Measurements from ENCODE around the gene COL23A1.

DNA sequence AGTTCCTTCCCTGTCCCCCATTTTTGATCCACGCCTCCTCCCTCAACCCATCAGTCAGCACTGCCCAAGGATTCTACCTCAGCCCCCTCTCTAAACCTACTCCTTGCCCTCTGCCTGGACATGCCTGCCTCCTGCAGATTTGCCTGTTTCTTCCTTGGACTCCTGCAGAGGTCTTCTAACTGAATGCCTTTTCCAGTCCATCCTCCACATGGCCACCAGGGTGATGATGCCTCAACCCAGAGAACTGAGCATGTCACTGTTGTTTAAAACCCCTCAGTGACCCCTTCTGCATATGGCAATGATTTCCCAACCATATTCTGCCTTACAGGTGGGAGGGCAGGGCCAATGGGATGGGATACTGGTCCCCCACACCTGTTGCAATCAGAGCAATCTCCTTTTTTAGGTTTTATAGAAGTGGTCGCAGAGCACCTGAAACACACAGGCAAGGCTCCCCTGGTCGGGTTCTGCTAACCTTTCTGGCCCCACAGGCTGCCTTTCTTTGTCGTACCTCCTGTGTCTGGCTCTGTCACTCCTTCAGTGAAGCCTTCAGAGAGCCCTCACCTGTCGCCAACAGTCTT, 366.9 kb downstream of the COL23A1 start:
- TF ChIP-seq, protein P1, sequence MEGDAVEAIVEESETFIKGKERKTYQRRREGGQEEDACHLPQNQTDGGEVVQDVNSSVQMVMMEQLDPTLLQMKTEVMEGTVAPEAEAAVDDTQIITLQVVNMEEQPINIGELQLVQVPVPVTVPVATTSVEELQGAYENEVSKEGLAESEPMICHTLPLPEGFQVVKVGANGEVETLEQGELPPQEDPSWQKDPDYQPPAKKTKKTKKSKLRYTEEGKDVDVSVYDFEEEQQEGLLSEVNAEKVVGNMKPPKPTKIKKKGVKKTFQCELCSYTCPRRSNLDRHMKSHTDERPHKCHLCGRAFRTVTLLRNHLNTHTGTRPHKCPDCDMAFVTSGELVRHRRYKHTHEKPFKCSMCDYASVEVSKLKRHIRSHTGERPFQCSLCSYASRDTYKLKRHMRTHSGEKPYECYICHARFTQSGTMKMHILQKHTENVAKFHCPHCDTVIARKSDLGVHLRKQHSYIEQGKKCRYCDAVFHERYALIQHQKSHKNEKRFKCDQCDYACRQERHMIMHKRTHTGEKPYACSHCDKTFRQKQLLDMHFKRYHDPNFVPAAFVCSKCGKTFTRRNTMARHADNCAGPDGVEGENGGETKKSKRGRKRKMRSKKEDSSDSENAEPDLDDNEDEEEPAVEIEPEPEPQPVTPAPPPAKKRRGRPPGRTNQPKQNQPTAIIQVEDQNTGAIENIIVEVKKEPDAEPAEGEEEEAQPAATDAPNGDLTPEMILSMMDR (conservative IDR thresholded peaks at IDR 0.05; ENCODE audit: low read depth, low read length), result no peak
- no peak for TF ChIP-seq EZH2 (IDR thresholded peaks at IDR 0.05; ENCODE audit: low read length, unreplicated experiment)

All from PC-3 (cell line).